ENCODE measurements around the gene MAST4. TPM values are rescaled to one million over a fixed set of nuclear protein-coding genes. Genes with fewer than 3 reads are reported as not detected.

Gene MAST4
- polyA plus RNA-seq, 2 of the 4 experiments (the other 2 are of a cell fraction) = 1.2 to 5.8 TPM

DNA sequence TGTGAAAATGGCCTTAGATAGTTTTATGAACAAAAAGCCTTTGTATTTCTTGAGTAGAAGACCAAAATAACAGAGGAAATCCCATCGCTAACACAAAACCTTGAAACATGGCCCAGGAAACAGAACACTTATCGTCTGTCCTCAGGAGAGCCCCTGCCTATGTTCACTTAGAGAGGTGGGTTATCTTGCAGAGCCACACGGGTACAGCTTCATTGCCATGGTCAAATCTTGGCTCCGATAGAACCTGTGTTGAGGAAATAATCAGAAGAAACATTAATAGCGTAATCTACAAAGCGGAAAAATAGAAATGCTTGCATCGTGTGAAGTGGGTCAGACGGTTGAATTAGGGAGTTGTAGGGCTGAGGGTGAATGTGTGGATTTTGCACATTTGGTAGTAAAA, 216.1 kb downstream of the MAST4 start (continued):
- TF ChIP-seq NPAS2 (CRISPR knock-in tag; IDR thresholded peaks at IDR 0.05; ENCODE audit: borderline replicate concordance) (no peak), CHD4 (IDR thresholded peaks at IDR 0.05; ENCODE audit: borderline replicate concordance) (no peak), FOSB (CRISPR knock-in tag; IDR thresholded peaks at IDR 0.05) (no peak)

GRCh38 chr5:66813306-66813705, 217.1 kb downstream of the MAST4 start:
- 81% methylated on average over 1 of the region's 1 CpG for WGBS (ENCODE audit: missing lambda C conversion rate)

GRCh38 chr5:66814146-66814991, 218.2 kb downstream of the MAST4 start:
- ATAC-seq (peak; percentile 85 to 90; a peak in 5 of 6 replicates), FAIRE-seq (peak; percentile 7)
- WGBS (ENCODE audit: missing lambda C conversion rate) = 25% methylated on average over 6 of the region's 6 CpGs

More at GRCh38 chr5:66813306-66813705, 217.1 kb downstream of the MAST4 start:
- DNase-seq (ENCODE audit: low read depth in 1 of 2, low spot score in 1 of 2) = no peak
- TF ChIP-seq FOSL2 (IDR thresholded peaks at IDR 0.05) = no peak
- no peak for TF ChIP-seq FOSL2 (CRISPR knock-in tag; IDR thresholded peaks at IDR 0.05)
- TF ChIP-seq SREBF2 (IDR thresholded peaks at IDR 0.05) = no peak
- no peak for TF ChIP-seq RNF2 (IDR thresholded peaks at IDR 0.05; ENCODE audit: borderline replicate concordance, low read depth)
- no peak for TF ChIP-seq KDM5A (IDR thresholded peaks at IDR 0.05)
- TF ChIP-seq EHF (CRISPR knock-in tag; IDR thresholded peaks at IDR 0.05) = no peak
- no peak for TF ChIP-seq POLR2AphosphoS2 (conservative IDR thresholded peaks at IDR 0.05; ENCODE audit: low read length)
- no peak for TF ChIP-seq CTCF (IDR thresholded peaks at IDR 0.05)
- no peak for TF ChIP-seq NPAS2 (CRISPR knock-in tag; IDR thresholded peaks at IDR 0.05; ENCODE audit: borderline replicate concordance)
- TF ChIP-seq, protein P1, sequence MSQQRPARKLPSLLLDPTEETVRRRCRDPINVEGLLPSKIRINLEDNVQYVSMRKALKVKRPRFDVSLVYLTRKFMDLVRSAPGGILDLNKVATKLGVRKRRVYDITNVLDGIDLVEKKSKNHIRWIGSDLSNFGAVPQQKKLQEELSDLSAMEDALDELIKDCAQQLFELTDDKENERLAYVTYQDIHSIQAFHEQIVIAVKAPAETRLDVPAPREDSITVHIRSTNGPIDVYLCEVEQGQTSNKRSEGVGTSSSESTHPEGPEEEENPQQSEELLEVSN (IDR thresholded peaks at IDR 0.05; ENCODE audit: borderline replicate concordance, low read depth) = no peak
- no peak for TF ChIP-seq NR3C1 (IDR thresholded peaks at IDR 0.05)
- TF ChIP-seq PHF8 (IDR thresholded peaks at IDR 0.05; ENCODE audit: borderline replicate concordance, low read depth) = no peak
- TF ChIP-seq TP53 (CRISPR knock-in tag; IDR thresholded peaks at IDR 0.05) = no peak
- no peak for TF ChIP-seq CHD2 (IDR thresholded peaks at IDR 0.05; ENCODE audit: low read length, partially characterized antibody)
- no peak for TF ChIP-seq MAFK (IDR thresholded peaks at IDR 0.05; ENCODE audit: partially characterized antibody)
- TF ChIP-seq KDM1A (IDR thresholded peaks at IDR 0.05; ENCODE audit: low read depth) = no peak
- CTCF ChIA-PET = interaction anchor here (0.6 to 7.8 kb wide), 16 partner anchors 11 to 1385 kb away, joined by 3 to 99 read pairs (median 4); no protein-coding TSS in a partner anchor
- peaks cover 8% of the 10 kb centered on the region; the same call in 2 of the 3 replicates for H3K4me1 ChIP-seq
- no peak overlapping the region for H3K4me2 ChIP-seq
- no peak overlapping the region for H3K4me3 ChIP-seq
- POLR2A ChIA-PET = no interaction called here
- no peak overlapping the region for H3K27ac ChIP-seq
- no peak for ATAC-seq
- H3K9me3 ChIP-seq = no peaks in the 10 kb centered on the region
- no peak for FAIRE-seq

More at GRCh38 chr5:66814146-66814991, 218.2 kb downstream of the MAST4 start:
- peak overlapping the region in 1 of 2 experiments; percentile 34; a peak in 1 of 6 replicates for H3K27ac ChIP-seq
- peak; percentile 59 to 66 for DNase-seq (ENCODE audit: low read depth in 1 of 2, low spot score in 1 of 2)
- no peaks in the 10 kb centered on the region for H3K9me3 ChIP-seq
- ChIA-PET CTCF (interaction anchor here (0.7 to 7.8 kb wide), 44 partner anchors 8 to 1438 kb away, joined by 3 to 99 read pairs (median 4); no protein-coding TSS in a partner anchor), POLR2A (no interaction called here)
- peak overlapping the region; percentile 43; the same call in 2 of the 3 replicates for H3K4me2 ChIP-seq
- TF ChIP-seq RFX5 (IDR thresholded peaks at IDR 0.05) (no peak), SMC3 (IDR thresholded peaks at IDR 0.05) (peak; percentile 89), RAD21 (conservative IDR thresholded peaks at IDR 0.05 in 1 of 2, IDR thresholded peaks at IDR 0.05 in 1 of 2) (peak; percentile 73), GATA3 (IDR thresholded peaks at IDR 0.05; ENCODE audit: borderline replicate concordance) (no peak), CTCF (IDR thresholded peaks at IDR 0.05) (peak; percentile 90)
- H3K4me1 ChIP-seq = peaks cover 8% of the 10 kb centered on the region; the same call in 2 of the 3 replicates
- no peak overlapping the region for H3K4me3 ChIP-seq

Measured in A549 (cell line).